ENCODE results near the gene ZNF385C. TPM values are rescaled to one million over a fixed set of nuclear protein-coding genes. Genes with fewer than 3 reads are reported as not detected.
A peak's percentile ranks its signal among the peaks of the same experiment; 100 is the strongest.

Gene ZNF385C
- total RNA-seq, 4 donors from 2014 or later = 0.18 to 0.38 TPM; not detected in 2

DNA sequence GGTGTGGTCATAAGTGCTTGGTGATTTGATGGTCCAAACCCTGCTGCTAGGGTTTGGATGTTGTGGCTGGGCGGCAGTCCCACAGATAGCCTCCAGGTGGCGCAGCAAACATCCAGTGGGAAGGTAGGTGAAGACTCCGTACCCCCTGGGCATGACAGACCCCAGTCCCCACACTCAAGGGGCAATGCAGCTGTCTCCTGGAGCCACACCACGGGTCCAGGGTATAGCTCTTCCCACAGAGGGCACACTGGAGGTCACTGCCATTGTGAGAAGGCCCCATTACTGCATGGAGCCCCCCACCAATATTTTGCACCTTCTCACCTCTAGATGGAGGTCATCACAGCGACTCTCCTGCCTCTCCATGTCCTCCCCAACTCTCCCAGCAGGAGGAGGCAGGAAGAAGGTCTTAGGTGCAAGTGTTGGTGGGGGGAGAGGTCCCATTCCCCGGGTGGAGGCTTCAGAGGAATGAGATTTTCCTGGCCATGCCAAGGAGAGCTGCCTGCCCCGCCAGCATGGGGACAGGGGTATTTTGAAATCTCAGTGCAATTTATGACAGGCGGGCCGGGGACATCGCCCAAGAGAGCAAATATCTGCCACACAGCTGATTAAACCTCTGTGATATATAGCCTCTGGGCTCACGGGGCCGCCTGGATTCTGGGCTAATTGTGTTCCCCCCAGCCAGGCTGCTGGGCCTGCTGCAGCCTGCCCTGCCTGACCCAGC lies 30.7 kb downstream of the ZNF385C start:
- peaks cover 0 to 18% (median 8%) of the 10 kb centered on the region in 3 donors for H3K4me1 ChIP-seq
- intact Hi-C loops (cut with DNase I) = loop anchor here (5.0 kb wide), 1 partner anchor 50 kb away; no protein-coding TSS in a partner anchor
- no peaks in the 10 kb centered on the region for H3K36me3 ChIP-seq
- H3K27me3 ChIP-seq = peaks cover under 1 to 45% (median 7%) of the 10 kb centered on the region in 4 donors
- H3K27ac ChIP-seq = no peak overlapping the region
- H3K4me3 ChIP-seq = no peak overlapping the region
- WGBS, 2 donors = 8 to 17% methylated on average over 6 of the region's 12 CpGs
- DNase-seq = no peak
- no peak for TF ChIP-seq POLR2A (IDR thresholded peaks at IDR 0.05)
- TF ChIP-seq, protein P1, sequence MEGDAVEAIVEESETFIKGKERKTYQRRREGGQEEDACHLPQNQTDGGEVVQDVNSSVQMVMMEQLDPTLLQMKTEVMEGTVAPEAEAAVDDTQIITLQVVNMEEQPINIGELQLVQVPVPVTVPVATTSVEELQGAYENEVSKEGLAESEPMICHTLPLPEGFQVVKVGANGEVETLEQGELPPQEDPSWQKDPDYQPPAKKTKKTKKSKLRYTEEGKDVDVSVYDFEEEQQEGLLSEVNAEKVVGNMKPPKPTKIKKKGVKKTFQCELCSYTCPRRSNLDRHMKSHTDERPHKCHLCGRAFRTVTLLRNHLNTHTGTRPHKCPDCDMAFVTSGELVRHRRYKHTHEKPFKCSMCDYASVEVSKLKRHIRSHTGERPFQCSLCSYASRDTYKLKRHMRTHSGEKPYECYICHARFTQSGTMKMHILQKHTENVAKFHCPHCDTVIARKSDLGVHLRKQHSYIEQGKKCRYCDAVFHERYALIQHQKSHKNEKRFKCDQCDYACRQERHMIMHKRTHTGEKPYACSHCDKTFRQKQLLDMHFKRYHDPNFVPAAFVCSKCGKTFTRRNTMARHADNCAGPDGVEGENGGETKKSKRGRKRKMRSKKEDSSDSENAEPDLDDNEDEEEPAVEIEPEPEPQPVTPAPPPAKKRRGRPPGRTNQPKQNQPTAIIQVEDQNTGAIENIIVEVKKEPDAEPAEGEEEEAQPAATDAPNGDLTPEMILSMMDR (IDR thresholded peaks at IDR 0.05) = peak; percentile 82 to 95 (median 84)
- H3K9me3 ChIP-seq = no peaks in the 10 kb centered on the region

DNA sequence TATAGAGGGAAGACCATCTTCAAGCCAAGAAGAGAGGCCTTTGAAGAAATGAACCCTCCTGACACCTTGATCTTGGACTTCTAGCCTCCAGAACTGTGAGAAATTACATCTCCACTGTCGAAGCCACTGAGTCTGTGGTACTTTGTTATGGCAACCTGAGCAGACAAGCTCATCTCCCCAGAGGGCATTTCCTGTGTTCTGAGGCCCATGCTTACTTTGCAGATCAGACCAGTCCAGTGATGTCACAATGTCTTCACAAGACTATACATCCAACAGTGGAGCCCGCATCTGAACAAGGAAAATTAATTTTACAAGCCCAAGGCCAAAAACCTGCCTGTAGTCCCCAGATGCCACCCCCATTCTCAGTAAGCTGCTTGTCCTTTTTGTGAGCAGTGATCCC lies 33.1 kb downstream of the ZNF385C start:
- no peak for DNase-seq
- H3K27ac ChIP-seq = no peak overlapping the region
- peaks cover 0 to 21% (median 0%) of the 10 kb centered on the region in 4 donors for H3K27me3 ChIP-seq
- no peaks in the 10 kb centered on the region for H3K9me3 ChIP-seq
- WGBS, 2 donors = 62 to 67% methylated on average over 2 of the region's 2 CpGs
- no peak for TF ChIP-seq POLR2A (IDR thresholded peaks at IDR 0.05)
- TF ChIP-seq, protein P1 (IDR thresholded peaks at IDR 0.05) = no peak
- intact Hi-C loops (cut with DNase I) = loop anchor here (5.0 kb wide), 1 partner anchor 52 kb away; no protein-coding TSS in a partner anchor
- peaks cover 0 to 9% (median 0%) of the 10 kb centered on the region in 3 donors for H3K4me1 ChIP-seq
- H3K36me3 ChIP-seq = no peaks in the 10 kb centered on the region
- no peak overlapping the region for H3K4me3 ChIP-seq

DNA sequence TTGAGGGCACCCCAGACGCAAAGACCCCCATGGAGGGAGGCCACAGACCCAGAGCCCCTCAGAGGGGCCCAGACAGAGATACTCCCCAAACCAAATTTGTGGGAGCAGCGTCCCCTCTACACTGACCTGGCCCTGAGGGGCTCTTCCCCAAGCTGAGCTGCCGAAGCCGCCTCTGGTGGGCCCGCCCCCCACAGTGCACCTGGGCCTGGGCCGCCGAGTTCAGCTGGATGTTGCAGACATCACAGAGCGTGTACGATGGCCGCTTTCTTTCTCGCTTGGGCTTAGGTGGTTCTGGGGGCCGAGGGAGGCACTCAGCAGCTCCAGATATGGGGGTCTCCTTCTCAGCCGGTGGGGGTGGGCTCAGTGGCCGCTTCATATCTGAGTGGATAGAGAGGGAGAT lies 35.6 kb downstream of the ZNF385C start:
- intact Hi-C loops (cut with DNase I) = no loop called here
- peaks cover 0 to 5% (median 5%) of the 10 kb centered on the region in 3 donors for H3K4me1 ChIP-seq
- H3K4me3 ChIP-seq = no peak overlapping the region
- TF ChIP-seq, protein P1 (IDR thresholded peaks at IDR 0.05) = no peak
- no peak for TF ChIP-seq POLR2A (IDR thresholded peaks at IDR 0.05)
- no peak for DNase-seq
- H3K36me3 ChIP-seq = no peaks in the 10 kb centered on the region
- no peak overlapping the region for H3K27ac ChIP-seq
- H3K9me3 ChIP-seq = no peaks in the 10 kb centered on the region
- 83% methylated on average over 7 of the region's 14 CpGs; no CpG with 5 or more reads in 1 of the 2 donors for WGBS, 2 donors
- peaks cover 0 to 11% (median 0%) of the 10 kb centered on the region in 4 donors for H3K27me3 ChIP-seq

DNA sequence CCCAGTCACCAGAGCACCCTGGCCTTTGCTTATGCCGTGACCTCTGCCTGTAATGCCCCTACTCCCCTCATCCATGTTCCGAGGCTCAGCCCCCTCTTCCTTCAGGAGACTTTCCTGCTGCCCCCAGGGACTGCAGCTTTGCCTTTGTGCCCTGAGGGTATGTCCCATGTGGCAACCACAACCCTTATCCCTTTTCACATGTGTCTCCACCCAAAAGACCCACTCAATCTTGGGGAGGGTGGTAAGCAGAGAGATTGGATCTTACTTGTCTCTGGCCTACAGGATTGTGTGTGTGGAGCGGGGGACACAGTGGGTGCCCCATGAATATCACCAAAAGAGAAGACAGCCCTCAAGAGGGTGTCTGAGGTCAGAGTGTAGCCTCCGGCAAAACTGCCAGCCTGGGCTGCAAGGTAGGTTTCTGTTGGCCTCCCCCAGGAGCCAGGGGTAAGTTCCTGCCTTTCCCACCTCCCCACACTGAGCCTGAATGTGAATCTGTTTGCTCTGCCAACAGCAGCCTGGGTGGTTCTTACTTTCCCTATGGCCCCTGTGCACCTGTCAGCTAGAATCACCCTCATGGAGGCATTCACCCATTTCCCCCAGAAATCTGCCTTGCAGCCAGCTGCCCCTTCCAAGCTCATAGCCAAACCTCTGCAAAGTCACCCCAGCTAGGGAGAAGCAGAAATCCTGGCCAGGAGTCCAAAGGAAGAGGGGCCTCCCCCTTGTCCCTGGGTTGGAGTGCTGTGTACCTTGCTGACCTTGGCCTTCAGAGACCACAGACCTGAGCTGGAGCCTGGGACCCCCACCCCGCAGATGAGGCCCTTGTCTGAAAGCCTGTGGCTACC lies 36.4 kb downstream of the ZNF385C start:
- intact Hi-C loops (cut with DNase I) = no loop called here
- TF ChIP-seq, protein P1 (IDR thresholded peaks at IDR 0.05) = no peak
- TF ChIP-seq POLR2A (IDR thresholded peaks at IDR 0.05) = no peak

More for the DNA sequence above, 36.4 kb downstream of the ZNF385C start:
- no peaks in the 10 kb centered on the region for H3K36me3 ChIP-seq
- no peaks in the 10 kb centered on the region for H3K9me3 ChIP-seq
- no peak overlapping the region for H3K4me3 ChIP-seq
- 70 to 74% methylated on average over 3 to 4 of the region's 5 CpGs for WGBS, 2 donors
- H3K27ac ChIP-seq = no peak overlapping the region
- peaks cover 0 to 7% (median 0%) of the 10 kb centered on the region in 4 donors for H3K27me3 ChIP-seq
- DNase-seq = no peak
- H3K4me1 ChIP-seq = peaks cover 0 to 5% (median 0%) of the 10 kb centered on the region in 3 donors

All from esophagus squamous epithelium (tissue), 5 donors.